ENCODE results near the gene PPY. TPM values are rescaled to one million over a fixed set of nuclear protein-coding genes. Genes with fewer than 3 reads are reported as not detected.
A peak's percentile ranks its signal among the peaks of the same experiment; 100 is the strongest.
"Not testable (repeated sequence)": the region's sequence is repeated elsewhere in the genome, so short reads cannot be mapped to it uniquely, and the experiment has no call there.

PPY gene
- total RNA-seq, 1 donor from 2014 or later = not detected

- Histone ChIP-seq H3K4me3 (ENCODE audit: low read depth, low read length) (no peak overlapping the region), H3K27me3 (ENCODE audit: control insufficient read depth, insufficient read depth, low read length) (peaks cover 56% of the 10 kb centered on the region), H3K36me3 (ENCODE audit: control insufficient read depth, insufficient read depth, low read length) (no peaks in the 10 kb centered on the region)
- no peak for DNase-seq (ENCODE audit: low read depth)
- TF ChIP-seq CTCF (IDR thresholded peaks at IDR 0.05; ENCODE audit: insufficient read depth, low read length, poor library complexity, severe bottlenecking) = no peak
Measured at GRCh38 chr17:43950554-43950953, 8.3 kb upstream of the PPY start.

- Histone ChIP-seq H3K27me3 (ENCODE audit: control insufficient read depth, insufficient read depth, low read length) (peaks cover 48% of the 10 kb centered on the region), H3K36me3 (ENCODE audit: control insufficient read depth, insufficient read depth, low read length) (no peaks in the 10 kb centered on the region), H3K4me3 (ENCODE audit: low read depth, low read length) (no peak overlapping the region)
- TF ChIP-seq CTCF (IDR thresholded peaks at IDR 0.05; ENCODE audit: insufficient read depth, low read length, poor library complexity, severe bottlenecking) = no peak
- no peak for DNase-seq (ENCODE audit: low read depth)
Measured at GRCh38 chr17:43949781-43950180, 7.5 kb upstream of the PPY start.

- Histone ChIP-seq H3K4me3 (ENCODE audit: low read depth, low read length) (no peak overlapping the region), H3K27me3 (ENCODE audit: control insufficient read depth, insufficient read depth, low read length) (peaks cover 18% of the 10 kb centered on the region), H3K36me3 (ENCODE audit: control insufficient read depth, insufficient read depth, low read length) (no peaks in the 10 kb centered on the region)
- DNase-seq (ENCODE audit: low read depth) = no peak
- no peak for TF ChIP-seq CTCF (IDR thresholded peaks at IDR 0.05; ENCODE audit: insufficient read depth, low read length, poor library complexity, severe bottlenecking)
Measured at GRCh38 chr17:43946781-43947180, 4.5 kb upstream of the PPY start.

GRCh38 chr17:43945074-43945829 lies 3.0 kb upstream of the PPY start:
- no peak for TF ChIP-seq CTCF (IDR thresholded peaks at IDR 0.05; ENCODE audit: insufficient read depth, low read length, poor library complexity, severe bottlenecking)
- H3K4me3 ChIP-seq (ENCODE audit: low read depth, low read length) = no peak overlapping the region
- no peaks in the 10 kb centered on the region for H3K36me3 ChIP-seq (ENCODE audit: control insufficient read depth, insufficient read depth, low read length)
- peaks cover 8% of the 10 kb centered on the region for H3K27me3 ChIP-seq (ENCODE audit: control insufficient read depth, insufficient read depth, low read length)
- no peak for DNase-seq (ENCODE audit: low read depth)

- no peaks in the 10 kb centered on the region for H3K36me3 ChIP-seq (ENCODE audit: control insufficient read depth, insufficient read depth, low read length)
- peaks cover 22% of the 10 kb centered on the region for H3K27me3 ChIP-seq (ENCODE audit: control insufficient read depth, insufficient read depth, low read length)
- DNase-seq (ENCODE audit: low read depth) = no peak
- no peak overlapping the region for H3K4me3 ChIP-seq (ENCODE audit: low read depth, low read length)
- peak; percentile 84 for TF ChIP-seq CTCF (IDR thresholded peaks at IDR 0.05; ENCODE audit: insufficient read depth, low read length, poor library complexity, severe bottlenecking)
Measured at GRCh38 chr17:43940630-43941029, 1.6 kb downstream of the PPY start.

GRCh38 chr17:43939886-43940285 lies 2.4 kb downstream of the PPY start:
- Histone ChIP-seq H3K27me3 (ENCODE audit: control insufficient read depth, insufficient read depth, low read length) (peaks cover 22% of the 10 kb centered on the region), H3K36me3 (ENCODE audit: control insufficient read depth, insufficient read depth, low read length) (no peaks in the 10 kb centered on the region), H3K4me3 (ENCODE audit: low read depth, low read length) (no peak overlapping the region)
- no peak for TF ChIP-seq CTCF (IDR thresholded peaks at IDR 0.05; ENCODE audit: insufficient read depth, low read length, poor library complexity, severe bottlenecking)
- DNase-seq (ENCODE audit: low read depth) = no peak

- H3K4me3 ChIP-seq (ENCODE audit: low read depth, low read length); DNase-seq (ENCODE audit: low read depth); H3K36me3 ChIP-seq (ENCODE audit: control insufficient read depth, insufficient read depth, low read length): not testable (repeated sequence)
- peaks cover 22% of the 10 kb centered on the region for H3K27me3 ChIP-seq (ENCODE audit: control insufficient read depth, insufficient read depth, low read length)
Measured at GRCh38 chr17:43939452-43939851, 2.8 kb downstream of the PPY start.

Measured in kidney epithelial cell (primary cell).